Measurements from ENCODE around the gene PLCD1. TPM values are rescaled to one million over a fixed set of nuclear protein-coding genes. Genes with fewer than 3 reads are reported as not detected.

PLCD1 gene
- total RNA-seq, 1 donor from 2014 or later: 28.7 TPM

- Mint-ChIP-seq H3K4me1 (ENCODE audit: unreplicated experiment) (peaks cover 26% of the 10 kb centered on the region), H3K4me3 (no peak overlapping the region), H3K27ac (peak overlapping the region; percentile 17), H3K36me3 (peaks cover 40% of the 10 kb centered on the region), H3K9me3 (no peaks in the 10 kb centered on the region), H3K27me3 (no peaks in the 10 kb centered on the region)
- TF ChIP-seq, protein P1, sequence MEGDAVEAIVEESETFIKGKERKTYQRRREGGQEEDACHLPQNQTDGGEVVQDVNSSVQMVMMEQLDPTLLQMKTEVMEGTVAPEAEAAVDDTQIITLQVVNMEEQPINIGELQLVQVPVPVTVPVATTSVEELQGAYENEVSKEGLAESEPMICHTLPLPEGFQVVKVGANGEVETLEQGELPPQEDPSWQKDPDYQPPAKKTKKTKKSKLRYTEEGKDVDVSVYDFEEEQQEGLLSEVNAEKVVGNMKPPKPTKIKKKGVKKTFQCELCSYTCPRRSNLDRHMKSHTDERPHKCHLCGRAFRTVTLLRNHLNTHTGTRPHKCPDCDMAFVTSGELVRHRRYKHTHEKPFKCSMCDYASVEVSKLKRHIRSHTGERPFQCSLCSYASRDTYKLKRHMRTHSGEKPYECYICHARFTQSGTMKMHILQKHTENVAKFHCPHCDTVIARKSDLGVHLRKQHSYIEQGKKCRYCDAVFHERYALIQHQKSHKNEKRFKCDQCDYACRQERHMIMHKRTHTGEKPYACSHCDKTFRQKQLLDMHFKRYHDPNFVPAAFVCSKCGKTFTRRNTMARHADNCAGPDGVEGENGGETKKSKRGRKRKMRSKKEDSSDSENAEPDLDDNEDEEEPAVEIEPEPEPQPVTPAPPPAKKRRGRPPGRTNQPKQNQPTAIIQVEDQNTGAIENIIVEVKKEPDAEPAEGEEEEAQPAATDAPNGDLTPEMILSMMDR (conservative IDR thresholded peaks at IDR 0.05): no peak
- no peak for DNase-seq (ENCODE audit: extremely low spot score, unreplicated experiment)
Measured at GRCh38 chr3:37969596-37970100, 59.8 kb downstream of the PLCD1 start.

DNA sequence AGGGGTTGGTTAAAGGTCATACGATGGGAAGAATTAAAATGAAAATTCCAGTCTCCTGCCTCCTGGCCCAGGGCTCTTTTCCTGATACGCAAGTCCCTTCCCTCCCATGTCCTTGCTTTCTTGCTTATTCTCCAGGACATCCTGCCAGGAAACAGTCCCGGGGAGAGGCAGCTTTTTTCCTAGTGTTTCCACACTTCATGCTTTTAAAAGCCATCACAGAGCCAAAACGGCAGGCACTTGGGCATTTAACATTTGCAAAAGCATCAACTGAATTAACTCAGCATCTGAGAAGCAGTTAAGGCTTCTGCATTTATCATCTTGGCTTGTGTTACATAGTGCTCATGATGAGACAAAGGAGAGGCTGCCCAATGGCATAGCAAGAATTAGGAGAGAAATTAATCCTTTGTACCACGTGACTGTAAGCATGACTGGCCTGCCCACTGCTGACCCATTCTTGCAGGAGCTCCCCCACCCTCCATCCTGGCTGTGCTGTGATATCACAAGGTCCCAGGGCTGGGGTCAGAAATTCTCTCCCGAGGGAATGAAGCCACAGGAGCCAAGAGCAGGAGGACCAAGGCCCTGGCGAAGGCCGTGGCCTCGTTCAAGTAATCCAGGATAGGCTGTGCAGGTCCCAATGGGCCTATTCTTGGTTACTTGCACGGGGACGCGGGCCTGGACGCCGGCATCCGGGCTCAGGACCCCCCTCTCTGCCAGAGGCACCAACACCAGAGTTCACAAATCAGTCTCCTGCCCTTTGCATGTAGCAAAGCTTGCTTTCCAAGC, 60.4 kb downstream of the PLCD1 start:
- H3K4me1 Mint-ChIP-seq (ENCODE audit: unreplicated experiment): peaks cover 27% of the 10 kb centered on the region
- H3K4me3 Mint-ChIP-seq: no peak overlapping the region
- H3K36me3 Mint-ChIP-seq: peaks cover 40% of the 10 kb centered on the region
- no peaks in the 10 kb centered on the region for H3K9me3 Mint-ChIP-seq
- no peaks in the 10 kb centered on the region for H3K27me3 Mint-ChIP-seq
- TF ChIP-seq, protein P1 (conservative IDR thresholded peaks at IDR 0.05): no peak
- H3K27ac Mint-ChIP-seq: no peak overlapping the region
- DNase-seq (ENCODE audit: extremely low spot score, unreplicated experiment): no peak

GRCh38 chr3:37968199-37968598, 61.2 kb downstream of the PLCD1 start:
- TF ChIP-seq, protein P1 (conservative IDR thresholded peaks at IDR 0.05): no peak
- Mint-ChIP-seq H3K36me3 (peaks cover 33% of the 10 kb centered on the region), H3K4me1 (ENCODE audit: unreplicated experiment) (peaks cover 29% of the 10 kb centered on the region), H3K27ac (no peak overlapping the region), H3K9me3 (no peaks in the 10 kb centered on the region), H3K27me3 (no peaks in the 10 kb centered on the region), H3K4me3 (no peak overlapping the region)
- no peak for DNase-seq (ENCODE audit: extremely low spot score, unreplicated experiment)

GRCh38 chr3:37967260-37967881, 62.1 kb downstream of the PLCD1 start:
- no peaks in the 10 kb centered on the region for H3K27me3 Mint-ChIP-seq
- H3K36me3 Mint-ChIP-seq: peaks cover 33% of the 10 kb centered on the region
- peaks cover 34% of the 10 kb centered on the region for H3K4me1 Mint-ChIP-seq (ENCODE audit: unreplicated experiment)
- no peak for DNase-seq (ENCODE audit: extremely low spot score, unreplicated experiment)
- no peak overlapping the region for H3K27ac Mint-ChIP-seq
- no peak overlapping the region for H3K4me3 Mint-ChIP-seq
- TF ChIP-seq, protein P1 (conservative IDR thresholded peaks at IDR 0.05): peak; percentile 84
- H3K9me3 Mint-ChIP-seq: no peaks in the 10 kb centered on the region

DNA sequence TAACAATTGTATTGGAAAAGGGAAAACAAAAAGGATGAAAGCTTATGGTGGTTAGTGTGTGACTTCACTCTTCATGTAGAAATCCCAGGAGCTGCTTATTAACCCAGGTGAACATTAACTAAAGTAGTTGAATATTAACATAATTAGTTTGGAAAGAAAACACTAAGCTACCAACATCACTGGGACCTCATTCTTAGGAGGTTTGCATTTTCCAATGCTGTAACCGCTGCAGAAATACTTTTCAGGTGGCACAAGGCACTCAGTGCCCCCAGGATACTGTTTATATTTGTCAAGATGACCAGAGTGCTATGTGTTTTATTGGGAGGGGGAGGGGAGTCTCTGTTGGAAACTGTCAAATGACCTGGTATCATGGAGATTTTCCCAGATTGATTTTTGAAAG, 64.7 kb downstream of the PLCD1 start:
- H3K27me3 Mint-ChIP-seq: no peaks in the 10 kb centered on the region
- peak overlapping the region; percentile 53 for H3K27ac Mint-ChIP-seq
- TF ChIP-seq, protein P1 (conservative IDR thresholded peaks at IDR 0.05): no peak
- no peak for DNase-seq (ENCODE audit: extremely low spot score, unreplicated experiment)
- H3K4me1 Mint-ChIP-seq (ENCODE audit: unreplicated experiment): peaks cover 38% of the 10 kb centered on the region
- no peaks in the 10 kb centered on the region for H3K9me3 Mint-ChIP-seq
- H3K4me3 Mint-ChIP-seq: peak overlapping the region; percentile 67
- H3K36me3 Mint-ChIP-seq: peaks cover 24% of the 10 kb centered on the region

Data from type B pancreatic cell (in vitro differentiated cells).